Lower leg skin (tissue), 4 donors: ENCODE data around the gene OR4C15. TPM values are rescaled to one million over a fixed set of nuclear protein-coding genes. Genes with fewer than 3 reads are reported as not detected.

ENCODE experiments used
- DNase-seq, 2 donors: peaks; one replicate each; pipeline ENCODE4 v3.0.0-alpha.2; 2019; ENCODE audit warnings: low spot score in 2 of 2
- H3K4me3 ChIP-seq: fragments of 200-600 bp; sonication (generic); 2 replicates; pipeline ENCODE4 v1.5.1; 2017; ENCODE audit warnings: mild to moderate bottlenecking, low read depth; ENCODE audit not compliant: poor library complexity, severe bottlenecking
- CTCF ChIP-seq, 3 donors: fragments of 450-650 bp; IDR thresholded peaks; one replicate each; pipeline ENCODE4 v1.5.1; 2016; ENCODE audit warnings: antibody characterized with exemption in 3 of 3, mild to moderate bottlenecking in 3 of 3, moderate library complexity in 2 of 3
- POLR2A ChIP-seq, 2 donors: fragments of 450-650 bp; IDR thresholded peaks; one replicate each; pipeline ENCODE4 v1.6.1; 2016 to 2017; ENCODE audit warnings: antibody characterized with exemption in 2 of 2, mild to moderate bottlenecking in 1 of 2, moderate library complexity in 1 of 2
- WGBS, 2 donors: methylation state at CpG; one replicate each; pipeline ENCODE4 v1.1.5; 2018; 5-methylcytosine and 5-hydroxymethylcytosine counted together
- intact Hi-C: fragments of 100-400 bp; cut with DNase I; formaldehyde crosslinking; loops from one replicate; pipeline ENCODE4 v1.15.0; 2023; ENCODE audit warnings: low total_unique reads
- total RNA-seq, 4 donors: library from RNA; depleted of rRNA; stranded (reverse); fragments of >200 nt; gene quantifications; one replicate each; pipeline ENCODE4 v1.1.0, GENCODE V29; 2016

OR4C15 gene
- total RNA-seq: not detected

GRCh38 chr11:55554169-55554568 lies at the start of gene OR4C15:
Gene OR4C15, plus strand, starts transcription at chr11:55554469. Its CDS starts 0 bp downstream, at chr11:55554469.
- TF ChIP-seq CTCF (IDR thresholded peaks at IDR 0.05): no peak

GRCh38 chr11:55571828-55572227 lies 17.6 kb downstream of the OR4C15 start, which contains the start of gene OR4C16:
Gene OR4C16, plus strand, starts transcription at chr11:55572128. Its CDS starts 0 bp downstream, at chr11:55572128.
- 62 to 72% methylated on average over 3 of the region's 3 CpGs for WGBS, 2 donors
- no peak for DNase-seq
- TF ChIP-seq POLR2A (IDR thresholded peaks at IDR 0.05) (no peak), CTCF (IDR thresholded peaks at IDR 0.05) (no peak)
- H3K4me3 ChIP-seq: no peak within 1 kb of the TSS
- intact Hi-C loops: no loop called here

More at GRCh38 chr11:55554169-55554568, at the start of gene OR4C15:
- intact Hi-C loops: no loop called here
- no peak for DNase-seq
- H3K4me3 ChIP-seq: no peak within 1 kb of the TSS

GRCh38 chr11:55572548-55572947 lies 18.3 kb downstream of the OR4C15 start:
- 28 to 35% methylated on average over 1 of the region's 1 CpG for WGBS, 2 donors

More at GRCh38 chr11:55572548-55572947, 18.3 kb downstream of the OR4C15 start:
- TF ChIP-seq CTCF (IDR thresholded peaks at IDR 0.05) (no peak), POLR2A (IDR thresholded peaks at IDR 0.05) (no peak)
- intact Hi-C loops: no loop called here
- DNase-seq: no peak
- no peak overlapping the region for H3K4me3 ChIP-seq

Other genes with a start within 250 kb of the OR4C15 start
- gene OR4A16, start 211.3 kb upstream of the OR4C15 start, total RNA-seq: not detected
- not detected for gene OR4A15, start 186.5 kb upstream of the OR4C15 start, total RNA-seq
- not detected for gene OR4C16, start 17.7 kb downstream of the OR4C15 start, total RNA-seq
- not detected for gene OR4C11, start 53.2 kb downstream of the OR4C15 start, total RNA-seq
- gene OR4P4, start 80.6 kb downstream of the OR4C15 start, total RNA-seq: not detected
- not detected for gene OR4S2, start 93.9 kb downstream of the OR4C15 start, total RNA-seq
- gene OR4C6, start 107.7 kb downstream of the OR4C15 start, total RNA-seq: not detected
- not detected for gene OR5D13, start 219.0 kb downstream of the OR4C15 start, total RNA-seq
- not detected for gene OR5D14, start 241.1 kb downstream of the OR4C15 start, total RNA-seq